ENCODE data around the gene PRDM7.
"Not testable (repeated sequence)": the region's sequence is repeated elsewhere in the genome, so short reads cannot be mapped to it uniquely, and the experiment has no call there.

The PRDM7 gene

GRCh38 chr16:90070440-90070839 lies 6.7 kb downstream of the PRDM7 start:
- DNase-seq = no peak

- no peak for DNase-seq
These were observed 15.7 kb downstream of the PRDM7 start for GRCh38 chr16:90061437-90061836.

GRCh38 chr16:90057738-90058173 lies 19.4 kb downstream of the PRDM7 start:
- peak; percentile 40 for DNase-seq

GRCh38 chr16:90056521-90056920 lies 20.6 kb downstream of the PRDM7 start:
- not testable (repeated sequence) for DNase-seq

GRCh38 chr16:90055371-90055770 lies 21.8 kb downstream of the PRDM7 start:
- no peak for DNase-seq

GRCh38 chr16:90054554-90054953 lies 22.6 kb downstream of the PRDM7 start:
- DNase-seq = no peak

- DNase-seq = no peak
These were observed 23.1 kb downstream of the PRDM7 start for GRCh38 chr16:90053902-90054500.

- DNase-seq = no peak
These were observed 26.2 kb downstream of the PRDM7 start for GRCh38 chr16:90050969-90051368.

GRCh38 chr16:90048737-90049330 lies 28.3 kb downstream of the PRDM7 start:
- DNase-seq = no peak

- no peak for DNase-seq
These were observed 28.8 kb downstream of the PRDM7 start for GRCh38 chr16:90048347-90048722.

GRCh38 chr16:90047714-90048346 lies 29.3 kb downstream of the PRDM7 start:
- no peak for DNase-seq

GRCh38 chr16:90046971-90047713 lies 30.0 kb downstream of the PRDM7 start:
- DNase-seq = no peak

GRCh38 chr16:90046122-90046970 lies 30.8 kb downstream of the PRDM7 start:
- no peak for DNase-seq

GRCh38 chr16:90044111-90044551 lies 33.0 kb downstream of the PRDM7 start:
- DNase-seq = no peak

GRCh38 chr16:90043526-90043925 lies 33.6 kb downstream of the PRDM7 start:
- no peak for DNase-seq

- no peak for DNase-seq
These were observed 34.1 kb downstream of the PRDM7 start for GRCh38 chr16:90042946-90043514.

- no peak for DNase-seq
These were observed 35.1 kb downstream of the PRDM7 start for GRCh38 chr16:90041896-90042473.

- no peak for DNase-seq
These were observed 36.7 kb downstream of the PRDM7 start for GRCh38 chr16:90040152-90041023.

- DNase-seq = no peak
These were observed 39.9 kb downstream of the PRDM7 start for GRCh38 chr16:90037276-90037675.

GRCh38 chr16:90035902-90036301 lies 41.2 kb downstream of the PRDM7 start:
- no peak for DNase-seq

GRCh38 chr16:90034504-90034903 lies 42.6 kb downstream of the PRDM7 start:
- DNase-seq = no peak
